Gastroesophageal sphincter (tissue), 4 donors: ENCODE measurements around the gene CDH4. TPM values are rescaled to one million over a fixed set of nuclear protein-coding genes. Genes with fewer than 3 reads are reported as not detected.

Experiments used
- ATAC-seq: fragments of 150-250 bp; one replicate; pipeline ENCODE4 v1.9.1; 2016; ENCODE audit warnings: mild to moderate bottlenecking, moderate library complexity
- H3K27ac ChIP-seq, 4 donors: fragments of 200-600 bp; sonication (generic) in 3 of 4; 1 replicate in 3 of 4; 2 replicates in 1 of 4; pipeline ENCODE4 v1.5.1; 2016 to 2019
- H3K27me3 ChIP-seq: fragments of 200-600 bp; sonication (generic); one replicate; pipeline ENCODE4 v1.5.1; 2019
- H3K36me3 ChIP-seq, 2 donors: fragments of 200-600 bp; sonication (generic); one replicate each; pipeline ENCODE4 v1.5.1; 2019; ENCODE audit warnings: control low read depth in 1 of 2
- H3K4me1 ChIP-seq, 3 donors: fragments of 200-600 bp; sonication (generic); 1 replicate in 2 of 3; 2 replicates in 1 of 3; pipeline ENCODE4 v1.5.1; 2016 to 2019; ENCODE audit warnings: control low read depth in 2 of 3
- H3K4me3 ChIP-seq, 2 donors: fragments of 200-600 bp; sonication (generic); one replicate each; pipeline ENCODE4 v1.5.1; 2019; ENCODE audit warnings: mild to moderate bottlenecking in 1 of 2, moderate library complexity in 1 of 2
- H3K9me3 ChIP-seq, 3 donors: fragments of 200-600 bp; sonication (generic); one replicate each; pipeline ENCODE4 v1.5.1; 2017 to 2019; ENCODE audit warnings: control low read depth in 2 of 3
- EP300 ChIP-seq: sonication (generic); formaldehyde crosslinking; IDR thresholded peaks from one replicate; pipeline ENCODE4 v1.6.1; 2017; ENCODE audit warnings: antibody characterized with exemption, mild to moderate bottlenecking
- POLR2A ChIP-seq, 2 donors: fragments of 450-650 bp; IDR thresholded peaks; one replicate each; pipeline ENCODE4 v1.6.1; 2017; ENCODE audit warnings: antibody characterized with exemption in 2 of 2, mild to moderate bottlenecking in 2 of 2, moderate library complexity in 1 of 2
- POLR2AphosphoS5 ChIP-seq: sonication (generic); formaldehyde crosslinking; IDR thresholded peaks from one replicate; pipeline ENCODE4 v1.6.1; 2017; ENCODE audit warnings: antibody characterized with exemption
- WGBS, 2 donors: methylation state at CpG; one replicate each; pipeline ENCODE4 v1.1.5; 2018; ENCODE audit warnings: low coverage in 1 of 2; 5-methylcytosine and 5-hydroxymethylcytosine counted together
- total RNA-seq, 4 donors: library from RNA; depleted of rRNA; stranded (reverse); fragments of >200 nt; gene quantifications; one replicate each; pipeline ENCODE4 v1.1.0, GENCODE V29; 2016
- TF ChIP-seq, protein P1 (sequence below), 4 experiments: fragments of 200-600 bp in 2 of 4; fragments of 450-650 bp in 2 of 4; sonication (generic) in 1 of 4; IDR thresholded peaks; one replicate each; pipeline ENCODE4 v1.5.1; 2017 to 2019; ENCODE audit warnings: antibody characterized with exemption in 4 of 4, mild to moderate bottlenecking in 2 of 4, moderate library complexity in 2 of 4

CDH4 gene
- total RNA-seq, 4 donors from 2014 or later, result under 0.01 to 1.5 (median 0.42) TPM; not detected in 1

DNA sequence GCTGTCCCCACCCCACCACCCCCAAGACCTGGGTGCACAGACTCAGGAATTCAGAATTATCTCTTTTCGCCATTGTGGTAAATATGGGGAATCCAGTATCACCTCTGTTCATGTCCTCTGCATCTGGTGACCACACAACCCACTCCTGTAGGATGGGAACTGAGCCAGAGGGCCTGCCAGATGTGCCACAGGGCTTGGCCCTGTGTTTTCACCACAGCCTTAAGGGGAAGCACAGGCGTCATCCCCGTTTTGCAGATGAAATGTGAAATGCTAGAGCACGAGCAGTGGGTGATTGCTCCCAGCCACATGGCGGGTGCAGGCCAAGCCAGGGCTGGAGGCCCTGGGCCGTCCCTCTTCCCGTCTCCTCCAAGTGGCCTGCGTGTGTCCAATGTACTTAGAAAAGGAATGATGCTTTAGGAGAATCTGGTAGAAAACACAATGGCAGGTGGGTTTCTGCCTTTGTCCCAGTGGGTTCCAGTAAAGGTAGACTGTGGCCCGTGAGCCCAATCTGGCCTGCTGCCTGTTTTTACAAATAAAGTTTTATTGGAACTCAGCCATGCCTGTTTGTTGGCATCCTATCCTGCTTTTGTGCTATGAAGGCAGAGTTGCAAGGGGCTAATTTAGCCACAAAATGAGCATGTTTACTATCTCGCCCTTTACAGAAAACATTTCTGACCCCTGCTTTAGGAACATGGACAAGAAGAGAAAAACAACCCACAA lies 309.2 kb downstream of the CDH4 start:
- Histone ChIP-seq H3K27ac (no peak overlapping the region), H3K9me3 (no peaks in the 10 kb centered on the region), H3K4me3 (no peak overlapping the region), H3K36me3 (no peaks in the 10 kb centered on the region), H3K4me1 (no peaks in the 10 kb centered on the region), H3K27me3 (peaks cover 21% of the 10 kb centered on the region)
- WGBS, 2 donors, result 78 to 88% methylated on average over 3 of the region's 10 CpGs
- no peak for TF ChIP-seq POLR2AphosphoS5
- TF ChIP-seq, protein P1, sequence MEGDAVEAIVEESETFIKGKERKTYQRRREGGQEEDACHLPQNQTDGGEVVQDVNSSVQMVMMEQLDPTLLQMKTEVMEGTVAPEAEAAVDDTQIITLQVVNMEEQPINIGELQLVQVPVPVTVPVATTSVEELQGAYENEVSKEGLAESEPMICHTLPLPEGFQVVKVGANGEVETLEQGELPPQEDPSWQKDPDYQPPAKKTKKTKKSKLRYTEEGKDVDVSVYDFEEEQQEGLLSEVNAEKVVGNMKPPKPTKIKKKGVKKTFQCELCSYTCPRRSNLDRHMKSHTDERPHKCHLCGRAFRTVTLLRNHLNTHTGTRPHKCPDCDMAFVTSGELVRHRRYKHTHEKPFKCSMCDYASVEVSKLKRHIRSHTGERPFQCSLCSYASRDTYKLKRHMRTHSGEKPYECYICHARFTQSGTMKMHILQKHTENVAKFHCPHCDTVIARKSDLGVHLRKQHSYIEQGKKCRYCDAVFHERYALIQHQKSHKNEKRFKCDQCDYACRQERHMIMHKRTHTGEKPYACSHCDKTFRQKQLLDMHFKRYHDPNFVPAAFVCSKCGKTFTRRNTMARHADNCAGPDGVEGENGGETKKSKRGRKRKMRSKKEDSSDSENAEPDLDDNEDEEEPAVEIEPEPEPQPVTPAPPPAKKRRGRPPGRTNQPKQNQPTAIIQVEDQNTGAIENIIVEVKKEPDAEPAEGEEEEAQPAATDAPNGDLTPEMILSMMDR (IDR thresholded peaks at IDR 0.05), result no peak
- no peak for TF ChIP-seq POLR2A (IDR thresholded peaks at IDR 0.05)
- TF ChIP-seq EP300, result no peak
- ATAC-seq, result no peak

- H3K9me3 ChIP-seq, result no peaks in the 10 kb centered on the region
- no peak overlapping the region for H3K27ac ChIP-seq
- TF ChIP-seq POLR2AphosphoS5 (no peak), EP300 (no peak), POLR2A (IDR thresholded peaks at IDR 0.05) (no peak)
- TF ChIP-seq, protein P1 (IDR thresholded peaks at IDR 0.05), result no peak
- WGBS, 2 donors, result 40 to 80% methylated on average over 1 to 4 of the region's 8 CpGs
- no peaks in the 10 kb centered on the region for H3K4me1 ChIP-seq
- H3K27me3 ChIP-seq, result peaks cover 21% of the 10 kb centered on the region
- H3K4me3 ChIP-seq, result no peak overlapping the region
- H3K36me3 ChIP-seq, result no peaks in the 10 kb centered on the region
- ATAC-seq, result no peak
These were observed 310.4 kb downstream of the CDH4 start for GRCh38 chr20:61562491-61562890.

DNA sequence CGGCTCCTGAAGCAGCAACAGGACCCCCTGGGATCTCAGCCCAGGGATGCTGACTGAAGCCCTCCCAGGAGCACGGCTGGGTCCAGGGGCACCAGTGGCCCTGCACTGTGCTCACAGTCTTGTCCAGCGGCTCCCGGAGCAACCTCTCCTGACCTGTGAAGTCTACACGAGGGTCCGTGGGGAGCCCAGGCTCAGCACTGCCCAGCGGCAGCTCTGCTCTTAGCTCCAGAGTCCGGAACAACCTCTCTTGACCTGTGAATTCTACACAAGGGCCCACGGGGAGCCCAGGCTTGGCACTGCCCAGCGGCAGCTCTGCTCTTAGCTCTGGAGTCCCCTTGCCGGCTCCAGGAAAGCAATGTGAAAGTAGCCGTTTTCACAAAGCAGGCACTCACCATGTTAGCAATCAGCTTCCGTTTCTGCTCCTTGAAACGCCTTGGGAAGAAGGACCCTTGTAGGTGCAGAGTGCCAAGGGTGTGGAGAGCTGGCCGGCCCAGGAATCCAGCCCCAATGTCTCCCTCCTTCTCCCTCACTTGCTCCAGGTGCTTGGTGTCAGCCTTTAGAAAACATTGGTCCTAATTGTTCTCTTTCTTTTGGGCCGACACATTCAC lies 310.9 kb downstream of the CDH4 start:
- no peaks in the 10 kb centered on the region for H3K9me3 ChIP-seq
- H3K4me3 ChIP-seq, result no peak overlapping the region
- TF ChIP-seq POLR2A (IDR thresholded peaks at IDR 0.05) (no peak), POLR2AphosphoS5 (no peak)
- TF ChIP-seq, protein P1 (IDR thresholded peaks at IDR 0.05), result no peak
- no peak overlapping the region for H3K27ac ChIP-seq
- no peaks in the 10 kb centered on the region for H3K4me1 ChIP-seq
- peaks cover 21% of the 10 kb centered on the region for H3K27me3 ChIP-seq
- no peaks in the 10 kb centered on the region for H3K36me3 ChIP-seq
- WGBS, 2 donors, result 25 to 65% methylated on average over 2 to 4 of the region's 16 CpGs
- no peak for ATAC-seq

GRCh38 chr20:61564628-61565027 lies 312.6 kb downstream of the CDH4 start:
- Histone ChIP-seq H3K27ac (no peak overlapping the region), H3K36me3 (no peaks in the 10 kb centered on the region), H3K4me1 (no peaks in the 10 kb centered on the region), H3K27me3 (peaks cover 18% of the 10 kb centered on the region), H3K9me3 (no peaks in the 10 kb centered on the region), H3K4me3 (no peak overlapping the region)
- TF ChIP-seq, protein P1 (IDR thresholded peaks at IDR 0.05), result no peak
- no peak for TF ChIP-seq POLR2AphosphoS5
- no peak for TF ChIP-seq EP300
- TF ChIP-seq POLR2A (IDR thresholded peaks at IDR 0.05), result no peak
- 60 to 76% methylated on average over 1 to 8 of the region's 8 CpGs for WGBS, 2 donors
- no peak for ATAC-seq

- no CpG with 5 or more reads among the region's 12 CpGs for WGBS, 2 donors
- TF ChIP-seq POLR2A (IDR thresholded peaks at IDR 0.05) (no peak), POLR2AphosphoS5 (no peak), EP300 (no peak)
- TF ChIP-seq, protein P1 (IDR thresholded peaks at IDR 0.05), result no peak
- no peak for ATAC-seq
These were observed 313.7 kb downstream of the CDH4 start for GRCh38 chr20:61565791-61566190.

More at GRCh38 chr20:61565791-61566190, 313.7 kb downstream of the CDH4 start:
- H3K27ac ChIP-seq, result no peak overlapping the region
- H3K4me3 ChIP-seq, result no peak overlapping the region
- H3K27me3 ChIP-seq, result peaks cover 13% of the 10 kb centered on the region
- H3K9me3 ChIP-seq, result no peaks in the 10 kb centered on the region
- no peaks in the 10 kb centered on the region for H3K4me1 ChIP-seq
- no peaks in the 10 kb centered on the region for H3K36me3 ChIP-seq
